GM21515 (cell line): ENCODE results near the gene CMTM5.

Experiments used
- ATAC-seq: cut with Tn5 transposase; IDR thresholded peaks from one replicate; pipeline ENCODE4 v1.9.1; 2021; ENCODE audit not compliant: unreplicated experiment

The CMTM5 gene

GRCh38 chr14:23376482-23377197 lies at the start of gene CMTM5:
TSS of gene CMTM5 (plus strand) at chr14:23377046. CDS start at chr14:23377252, 206 bp downstream.
- ATAC-seq: no peak

GRCh38 chr14:23327947-23328744 lies 48.7 kb upstream of the CMTM5 start:
- ATAC-seq: no peak

- no peak for ATAC-seq
These were observed 41.2 kb upstream of the CMTM5 start for GRCh38 chr14:23335623-23336022.

- ATAC-seq: no peak
These were observed 37.2 kb upstream of the CMTM5 start for GRCh38 chr14:23339506-23340268.

- ATAC-seq: no peak
These were observed 32.4 kb upstream of the CMTM5 start for GRCh38 chr14:23344481-23344880.

GRCh38 chr14:23345987-23346692 lies 30.7 kb upstream of the CMTM5 start:
- ATAC-seq: no peak

- ATAC-seq: no peak
These were observed 30.0 kb upstream of the CMTM5 start for GRCh38 chr14:23346693-23347405.

- no peak for ATAC-seq
These were observed 29.2 kb upstream of the CMTM5 start for GRCh38 chr14:23347406-23348296.

- ATAC-seq: no peak
These were observed 28.6 kb upstream of the CMTM5 start for GRCh38 chr14:23348297-23348655.

- ATAC-seq: no peak
These were observed 27.5 kb upstream of the CMTM5 start for GRCh38 chr14:23349156-23349845.

GRCh38 chr14:23351681-23352505 lies 25.0 kb upstream of the CMTM5 start:
- ATAC-seq: no peak

GRCh38 chr14:23352506-23353432 lies 24.1 kb upstream of the CMTM5 start, which contains the start of gene SLC22A17:
TSS of gene SLC22A17 (minus strand) at chr14:23352887.
- no peak for ATAC-seq

GRCh38 chr14:23353433-23353780 lies 23.4 kb upstream of the CMTM5 start:
- ATAC-seq: no peak

GRCh38 chr14:23354990-23355389 lies 21.9 kb upstream of the CMTM5 start:
- ATAC-seq: no peak

- ATAC-seq: no peak
These were observed 20.9 kb upstream of the CMTM5 start for GRCh38 chr14:23355871-23356435.

- ATAC-seq: no peak
These were observed 20.2 kb upstream of the CMTM5 start for GRCh38 chr14:23356662-23357061.

GRCh38 chr14:23357261-23357660 lies 19.6 kb upstream of the CMTM5 start:
- ATAC-seq: no peak
